ENCODE measurements around the gene UBTD1. TPM values are rescaled to one million over a fixed set of nuclear protein-coding genes. Genes with fewer than 3 reads are reported as not detected.
"Not testable (repeated sequence)": the region's sequence is repeated elsewhere in the genome, so short reads cannot be mapped to it uniquely, and the experiment has no call there.

The UBTD1 gene
- total and polyA plus RNA-seq, 7 experiments from 2014 or later = 0.94 to 4.2 (median 2.1) TPM

- ATAC-seq (no peak), DNase-seq (no peak)
- no peaks in the 10 kb centered on the region for H3K27me3 ChIP-seq (ENCODE audit: control insufficient read depth in 2 of 2, insufficient read depth in 2 of 2, low read length in 2 of 2)
- no peak overlapping the region for H3K4me3 ChIP-seq (ENCODE audit: low read length)
- H3K4me1 Mint-ChIP-seq = peaks cover 0 to 3% (median 0%) of the 10 kb centered on the region in 7 donors
- H3K27ac ChIP-seq (ENCODE audit: low read depth, low read length) = no peak overlapping the region
- POLR2A ChIA-PET = interaction anchor here (0.7 kb wide), 1 partner anchor 9 kb away, joined by 3 read pairs; no protein-coding TSS in a partner anchor
- H3K4me3 Mint-ChIP-seq = no peak overlapping the region
- H3K36me3 Mint-ChIP-seq = peaks cover 0 to 2% (median 0%) of the 10 kb centered on the region in 5 donors
- no peaks in the 10 kb centered on the region for H3K9me3 ChIP-seq (ENCODE audit: control insufficient read depth in 2 of 3, low read length in 3 of 3)
- peaks cover 0 to 2% (median 0%) of the 10 kb centered on the region in 5 donors for H3K27me3 Mint-ChIP-seq
- no peaks in the 10 kb centered on the region for H3K4me1 ChIP-seq (ENCODE audit: control insufficient read depth in 2 of 2, insufficient read depth in 2 of 2, low read length in 2 of 2)
- intact Hi-C loops (cut with micrococcal nuclease) = loop anchor here in 1 of 2 donors (5.0 kb wide), 1 partner anchor 38 kb away; no protein-coding TSS in a partner anchor
- CTCF ChIA-PET = interaction anchor here (0.6 to 1.7 kb wide), 3 partner anchors 21 to 502 kb away, joined by 3 read pairs; no protein-coding TSS in a partner anchor
- peaks cover 0 to 4% (median 0%) of the 10 kb centered on the region in 3 experiments for H3K36me3 ChIP-seq (ENCODE audit: control insufficient read depth in 2 of 3, insufficient read depth in 3 of 3, low read length in 3 of 3)
- no peak overlapping the region for H3K27ac Mint-ChIP-seq
- H3K9me3 Mint-ChIP-seq = no peaks in the 10 kb centered on the region
These were observed 75.8 kb downstream of the UBTD1 start for GRCh38 chr10:97574374-97575126.

DNA sequence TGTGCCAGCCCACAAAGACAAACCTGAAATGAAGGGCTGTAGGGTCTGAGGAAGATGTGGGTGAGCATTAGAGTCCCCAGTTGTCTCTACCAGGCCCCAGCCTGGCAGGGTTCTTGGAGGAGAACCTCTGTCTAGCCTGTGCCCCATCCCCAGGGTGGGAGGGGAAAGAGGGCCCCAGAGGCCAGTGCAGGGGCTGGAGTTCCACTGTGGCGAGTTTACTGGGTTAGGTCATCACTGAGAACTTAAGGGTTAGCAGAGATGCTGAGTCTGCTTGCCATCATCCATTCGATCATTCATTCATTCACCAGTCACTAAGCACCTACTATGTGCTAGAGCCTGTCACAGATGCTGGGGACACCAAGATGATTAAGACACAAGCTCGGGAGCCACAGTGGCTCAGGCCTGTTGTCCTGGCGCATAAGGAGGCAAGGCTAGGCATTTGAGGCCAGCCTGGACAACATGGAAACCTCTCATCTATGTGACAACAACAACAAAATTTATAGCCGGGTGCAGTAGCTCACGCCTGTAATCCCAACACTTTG is 76.5 kb downstream of the UBTD1 start:
- CTCF ChIA-PET = interaction anchor here (0.7 to 1.7 kb wide), 3 partner anchors 89 to 426 kb away, joined by 3 read pairs; no protein-coding TSS in a partner anchor
- H3K27me3 ChIP-seq (ENCODE audit: control insufficient read depth in 2 of 2, insufficient read depth in 2 of 2, low read length in 2 of 2) = no peaks in the 10 kb centered on the region
- intact Hi-C loops (cut with micrococcal nuclease) = no loop called here
- Mint-ChIP-seq H3K36me3 (no peaks in the 10 kb centered on the region), H3K27ac (peak overlapping the region in 1 of 9 donors; percentile 19), H3K27me3 (peaks cover 0 to 6% (median 0%) of the 10 kb centered on the region in 5 donors), H3K9me3 (no peaks in the 10 kb centered on the region), H3K4me1 (peaks cover 0 to 3% (median 0%) of the 10 kb centered on the region in 7 donors), H3K4me3 (no peak overlapping the region)
- DNase-seq (no peak), ATAC-seq (no peak)
- H3K9me3 ChIP-seq (ENCODE audit: control insufficient read depth in 2 of 3, low read length in 3 of 3) = no peaks in the 10 kb centered on the region
- no peak overlapping the region for H3K27ac ChIP-seq (ENCODE audit: low read depth, low read length)
- peaks cover 0 to 4% (median 0%) of the 10 kb centered on the region in 3 experiments for H3K36me3 ChIP-seq (ENCODE audit: control insufficient read depth in 2 of 3, insufficient read depth in 3 of 3, low read length in 3 of 3)
- H3K4me1 ChIP-seq (ENCODE audit: control insufficient read depth in 2 of 2, insufficient read depth in 2 of 2, low read length in 2 of 2) = no peaks in the 10 kb centered on the region
- no peak overlapping the region for H3K4me3 ChIP-seq (ENCODE audit: low read length)
- POLR2A ChIA-PET = no interaction called here

DNA sequence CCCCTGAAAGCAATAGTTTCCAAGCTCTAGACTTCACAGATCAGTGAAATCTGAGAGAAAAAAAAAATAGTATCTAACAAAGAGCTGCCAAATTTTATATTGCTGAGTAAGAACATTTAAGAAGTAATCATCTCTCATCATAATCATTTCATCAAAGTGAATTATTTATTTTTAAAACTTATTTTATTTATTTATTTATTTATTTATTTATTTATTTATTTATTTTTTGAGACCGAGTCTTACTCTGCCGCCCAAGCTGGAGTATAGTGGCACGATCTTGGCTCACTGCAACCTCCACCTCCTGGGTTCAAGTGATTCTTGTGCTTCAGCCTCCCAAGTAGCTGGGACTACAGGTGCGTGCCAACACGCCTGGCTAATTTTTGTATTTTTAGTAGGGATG is 77.8 kb downstream of the UBTD1 start:
- H3K9me3 Mint-ChIP-seq; POLR2A ChIA-PET; H3K4me3 ChIP-seq (ENCODE audit: low read length); H3K4me3 Mint-ChIP-seq; H3K36me3 Mint-ChIP-seq; H3K27ac ChIP-seq (ENCODE audit: low read depth, low read length); DNase-seq; H3K4me1 Mint-ChIP-seq; H3K27ac Mint-ChIP-seq; H3K36me3 ChIP-seq (ENCODE audit: control insufficient read depth in 2 of 3, insufficient read depth in 3 of 3, low read length in 3 of 3); H3K27me3 ChIP-seq (ENCODE audit: control insufficient read depth in 2 of 2, insufficient read depth in 2 of 2, low read length in 2 of 2); H3K27me3 Mint-ChIP-seq; intact Hi-C loops (cut with micrococcal nuclease); H3K4me1 ChIP-seq (ENCODE audit: control insufficient read depth in 2 of 2, insufficient read depth in 2 of 2, low read length in 2 of 2); ATAC-seq; H3K9me3 ChIP-seq (ENCODE audit: control insufficient read depth in 2 of 3, low read length in 3 of 3); CTCF ChIA-PET: not testable (repeated sequence)

- ChIA-PET CTCF (no interaction called here), POLR2A (no interaction called here)
- peaks cover 0 to 6% (median 0%) of the 10 kb centered on the region in 5 donors for H3K27me3 Mint-ChIP-seq
- intact Hi-C loops (cut with micrococcal nuclease) = no loop called here
- Histone ChIP-seq H3K27ac (ENCODE audit: low read depth, low read length) (no peak overlapping the region), H3K36me3 (ENCODE audit: control insufficient read depth in 2 of 3, insufficient read depth in 3 of 3, low read length in 3 of 3) (no peaks in the 10 kb centered on the region), H3K4me3 (ENCODE audit: low read length) (no peak overlapping the region), H3K27me3 (ENCODE audit: control insufficient read depth in 2 of 2, insufficient read depth in 2 of 2, low read length in 2 of 2) (no peaks in the 10 kb centered on the region), H3K4me1 (ENCODE audit: control insufficient read depth in 2 of 2, insufficient read depth in 2 of 2, low read length in 2 of 2) (no peaks in the 10 kb centered on the region), H3K9me3 (ENCODE audit: control insufficient read depth in 2 of 3, low read length in 3 of 3) (no peaks in the 10 kb centered on the region)
- H3K36me3 Mint-ChIP-seq = no peaks in the 10 kb centered on the region
- peaks cover 0 to 3% (median 0%) of the 10 kb centered on the region in 7 donors for H3K4me1 Mint-ChIP-seq
- H3K27ac Mint-ChIP-seq = no peak overlapping the region
- DNase-seq = no peak
- no peak overlapping the region for H3K4me3 Mint-ChIP-seq
- no peaks in the 10 kb centered on the region for H3K9me3 Mint-ChIP-seq
- ATAC-seq = no peak
These were observed 79.0 kb downstream of the UBTD1 start for GRCh38 chr10:97577701-97578100.

GRCh38 chr10:97578171-97578844 is 79.6 kb downstream of the UBTD1 start:
- ChIA-PET POLR2A (no interaction called here), CTCF (no interaction called here)
- ATAC-seq (no peak), DNase-seq (no peak)
- H3K4me1 ChIP-seq (ENCODE audit: control insufficient read depth in 2 of 2, insufficient read depth in 2 of 2, low read length in 2 of 2) = no peaks in the 10 kb centered on the region
- H3K9me3 ChIP-seq (ENCODE audit: control insufficient read depth in 2 of 3, low read length in 3 of 3) = no peaks in the 10 kb centered on the region
- H3K27ac ChIP-seq (ENCODE audit: low read depth, low read length) = no peak overlapping the region
- no peaks in the 10 kb centered on the region for H3K27me3 ChIP-seq (ENCODE audit: control insufficient read depth in 2 of 2, insufficient read depth in 2 of 2, low read length in 2 of 2)
- Mint-ChIP-seq H3K4me1 (peaks cover 0 to 1% (median 0%) of the 10 kb centered on the region in 7 donors), H3K36me3 (no peaks in the 10 kb centered on the region), H3K27ac (no peak overlapping the region), H3K9me3 (no peaks in the 10 kb centered on the region), H3K27me3 (peaks cover 0 to 6% (median 0%) of the 10 kb centered on the region in 5 donors), H3K4me3 (no peak overlapping the region)
- intact Hi-C loops (cut with micrococcal nuclease) = no loop called here
- no peak overlapping the region for H3K4me3 ChIP-seq (ENCODE audit: low read length)
- H3K36me3 ChIP-seq (ENCODE audit: control insufficient read depth in 2 of 3, insufficient read depth in 3 of 3, low read length in 3 of 3) = no peaks in the 10 kb centered on the region

- no peaks in the 10 kb centered on the region for H3K4me1 ChIP-seq (ENCODE audit: control insufficient read depth in 2 of 2, insufficient read depth in 2 of 2, low read length in 2 of 2)
- ChIA-PET POLR2A (no interaction called here), CTCF (no interaction called here)
- no peaks in the 10 kb centered on the region for H3K36me3 Mint-ChIP-seq
- intact Hi-C loops (cut with micrococcal nuclease) = no loop called here
- H3K27me3 Mint-ChIP-seq = peaks cover 0 to 6% (median 0%) of the 10 kb centered on the region in 5 donors
- peaks cover 0 to 3% (median 0%) of the 10 kb centered on the region in 7 donors for H3K4me1 Mint-ChIP-seq
- H3K9me3 Mint-ChIP-seq = no peaks in the 10 kb centered on the region
- no peak overlapping the region for H3K27ac ChIP-seq (ENCODE audit: low read depth, low read length)
- peak overlapping the region in 3 of 9 donors; percentile 11 to 39 (median 24) for H3K27ac Mint-ChIP-seq
- H3K9me3 ChIP-seq (ENCODE audit: control insufficient read depth in 2 of 3, low read length in 3 of 3) = no peaks in the 10 kb centered on the region
- DNase-seq (no peak), ATAC-seq (no peak)
- no peaks in the 10 kb centered on the region for H3K36me3 ChIP-seq (ENCODE audit: control insufficient read depth in 2 of 3, insufficient read depth in 3 of 3, low read length in 3 of 3)
- H3K4me3 ChIP-seq (ENCODE audit: low read length) = no peak overlapping the region
- no peak overlapping the region for H3K4me3 Mint-ChIP-seq
- H3K27me3 ChIP-seq (ENCODE audit: control insufficient read depth in 2 of 2, insufficient read depth in 2 of 2, low read length in 2 of 2) = no peaks in the 10 kb centered on the region
These were observed 82.0 kb downstream of the UBTD1 start for GRCh38 chr10:97580421-97581367.
